AG04449 (cell line): ENCODE measurements around the gene LRRC32.

Experiments
- CTCF ChIA-PET: fragments of 350-600 bp; formaldehyde crosslinking; extraction: SDS; loops from one replicate; lab custom pipeline; 2021; ENCODE audit warnings: antibody characterized with exemption; lab: Yijun Ruan, JAX
- POLR2A ChIA-PET: fragments of 400-600, 350-600 bp; formaldehyde crosslinking; extraction: SDS; loops from one replicate; lab custom pipeline; 2020; ENCODE audit warnings: antibody characterized with exemption, inconsistent platforms; lab: Yijun Ruan, JAX
- DNase-seq: peaks from one replicate; pipeline ENCODE4 v3.0.0-alpha.2; 2010; ENCODE audit warnings: low read depth, low spot score
- H3K4me3 ChIP-seq: 2 replicates; pipeline ENCODE4 v1.5.1; 2011; ENCODE audit warnings: low read depth, mild to moderate bottlenecking, control low read depth, low read length
- TF ChIP-seq, protein P1 (sequence below): IDR thresholded peaks from one replicate; pipeline ENCODE4 v1.5.1; 2011; ENCODE audit warnings: mild to moderate bottlenecking, moderate library complexity, low read length, control low read depth, inconsistent platforms; ENCODE audit not compliant: insufficient read depth; ENCODE audit errors: missing control alignments

Gene LRRC32

GRCh38 chr11:76696756-76697155 is 26.2 kb upstream of the LRRC32 start:
- POLR2A ChIA-PET = no interaction called here
- CTCF ChIA-PET = no interaction called here
- H3K4me3 ChIP-seq = no peak overlapping the region
- TF ChIP-seq, protein P1, sequence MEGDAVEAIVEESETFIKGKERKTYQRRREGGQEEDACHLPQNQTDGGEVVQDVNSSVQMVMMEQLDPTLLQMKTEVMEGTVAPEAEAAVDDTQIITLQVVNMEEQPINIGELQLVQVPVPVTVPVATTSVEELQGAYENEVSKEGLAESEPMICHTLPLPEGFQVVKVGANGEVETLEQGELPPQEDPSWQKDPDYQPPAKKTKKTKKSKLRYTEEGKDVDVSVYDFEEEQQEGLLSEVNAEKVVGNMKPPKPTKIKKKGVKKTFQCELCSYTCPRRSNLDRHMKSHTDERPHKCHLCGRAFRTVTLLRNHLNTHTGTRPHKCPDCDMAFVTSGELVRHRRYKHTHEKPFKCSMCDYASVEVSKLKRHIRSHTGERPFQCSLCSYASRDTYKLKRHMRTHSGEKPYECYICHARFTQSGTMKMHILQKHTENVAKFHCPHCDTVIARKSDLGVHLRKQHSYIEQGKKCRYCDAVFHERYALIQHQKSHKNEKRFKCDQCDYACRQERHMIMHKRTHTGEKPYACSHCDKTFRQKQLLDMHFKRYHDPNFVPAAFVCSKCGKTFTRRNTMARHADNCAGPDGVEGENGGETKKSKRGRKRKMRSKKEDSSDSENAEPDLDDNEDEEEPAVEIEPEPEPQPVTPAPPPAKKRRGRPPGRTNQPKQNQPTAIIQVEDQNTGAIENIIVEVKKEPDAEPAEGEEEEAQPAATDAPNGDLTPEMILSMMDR = no peak
- DNase-seq = no peak

DNA sequence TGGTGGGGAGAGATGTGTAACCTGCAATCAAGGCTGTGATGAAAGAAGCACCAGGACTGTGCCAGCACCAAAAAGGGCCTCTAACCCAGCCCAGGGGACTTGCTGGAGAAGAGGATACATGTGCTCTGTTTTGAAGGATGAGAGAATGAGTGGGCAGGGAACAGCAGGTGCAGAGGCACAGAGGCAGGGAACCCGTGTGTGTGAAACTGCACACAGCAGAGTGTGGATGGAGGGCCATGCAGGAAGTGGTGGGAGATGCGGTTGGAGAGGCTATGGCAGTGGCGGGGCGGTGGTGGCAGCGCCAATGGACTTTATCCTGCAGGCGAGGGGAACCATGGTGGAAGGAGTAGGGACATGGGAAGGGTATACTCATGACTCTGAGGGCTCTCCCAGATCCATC is 25.2 kb upstream of the LRRC32 start:
- CTCF ChIA-PET = no interaction called here
- no peak for DNase-seq
- TF ChIP-seq, protein P1 = no peak
- no peak overlapping the region for H3K4me3 ChIP-seq
- POLR2A ChIA-PET = no interaction called here

DNA sequence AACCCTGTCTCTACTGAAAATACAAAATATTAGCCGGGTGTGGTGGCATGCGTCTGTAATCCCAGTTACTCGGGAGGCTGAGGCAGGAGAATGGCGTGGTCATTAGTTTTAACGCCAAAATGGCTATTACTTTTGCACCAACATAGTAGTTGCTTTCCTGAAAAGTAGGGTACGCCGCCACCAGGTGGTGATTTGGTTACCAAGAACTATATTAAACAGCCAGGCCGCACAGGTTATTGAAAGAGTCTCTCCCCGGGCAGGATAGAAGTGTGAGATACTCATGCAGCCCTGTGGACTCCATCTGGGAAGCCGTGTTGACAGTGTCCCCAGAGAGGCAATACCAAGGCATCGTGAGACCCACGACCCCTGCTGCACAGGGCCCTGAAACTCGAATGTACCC is 24.6 kb upstream of the LRRC32 start:
- CTCF ChIA-PET = interaction anchor here (2.8 kb wide), 1 partner anchor 14 kb away, joined by 17 read pairs; no protein-coding TSS in a partner anchor
- no peak overlapping the region for H3K4me3 ChIP-seq
- POLR2A ChIA-PET = no interaction called here
- DNase-seq = no peak
- TF ChIP-seq, protein P1 = no peak

GRCh38 chr11:76694664-76695063 is 24.1 kb upstream of the LRRC32 start:
- CTCF ChIA-PET = interaction anchor here (1.1 to 2.8 kb wide), 2 partner anchors 13 to 224 kb away, joined by 3 to 17 read pairs; no protein-coding TSS in a partner anchor

GRCh38 chr11:76693806-76694205 is 23.3 kb upstream of the LRRC32 start:
- DNase-seq = no peak
- TF ChIP-seq, protein P1 = no peak
- ChIA-PET POLR2A (no interaction called here), CTCF (interaction anchor here (0.8 to 2.8 kb wide), 4 partner anchors 10 to 225 kb away, joined by 3 to 17 read pairs (median 4); no protein-coding TSS in a partner anchor)
- H3K4me3 ChIP-seq = no peak overlapping the region

More at GRCh38 chr11:76694664-76695063, 24.1 kb upstream of the LRRC32 start:
- DNase-seq = peak; percentile 38
- TF ChIP-seq, protein P1 = no peak
- no peak overlapping the region for H3K4me3 ChIP-seq
- POLR2A ChIA-PET = no interaction called here

GRCh38 chr11:76692956-76693355 is 22.4 kb upstream of the LRRC32 start:
- ChIA-PET POLR2A (no interaction called here), CTCF (interaction anchor here (0.8 to 2.8 kb wide), 3 partner anchors 9 to 29 kb away, joined by 4 to 17 read pairs (median 6); no protein-coding TSS in a partner anchor)
- no peak overlapping the region for H3K4me3 ChIP-seq
- TF ChIP-seq, protein P1 = no peak
- DNase-seq = no peak
